HG03280 (cell line): ENCODE measurements around the gene EFL1.
A peak's percentile ranks its signal among the peaks of the same experiment; 100 is the strongest.
"Not testable (repeated sequence)": the region's sequence is repeated elsewhere in the genome, so short reads cannot be mapped to it uniquely, and the experiment has no call there.

Source experiments
- ATAC-seq: cut with Tn5 transposase; IDR thresholded peaks from one replicate; pipeline ENCODE4 v1.9.1; 2021; ENCODE audit warnings: mild to moderate bottlenecking, moderate library complexity; ENCODE audit not compliant: unreplicated experiment

The EFL1 gene

GRCh38 chr15:82204575-82204974, 58.0 kb downstream of the EFL1 start:
- not testable (repeated sequence) for ATAC-seq

GRCh38 chr15:82197733-82198594, 64.6 kb downstream of the EFL1 start:
- peak; percentile 87 for ATAC-seq

DNA sequence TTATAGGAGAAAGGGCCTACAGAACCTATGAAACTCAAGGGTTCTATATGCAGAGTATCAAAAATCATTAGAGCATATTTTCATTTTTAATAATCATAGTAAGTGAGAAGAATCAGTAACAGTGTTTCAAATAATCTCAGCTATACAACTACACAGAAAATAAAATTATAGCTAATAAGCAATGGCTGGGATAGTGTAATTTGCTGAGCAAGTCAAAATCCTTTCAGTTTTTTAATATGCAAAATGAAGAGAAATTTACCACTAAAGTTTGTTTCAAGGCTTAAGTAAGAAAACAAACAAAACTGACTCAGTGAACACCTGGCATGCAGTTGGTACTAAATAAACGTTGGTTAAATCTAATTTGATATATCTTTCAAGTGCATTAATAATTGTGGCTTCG, 66.2 kb downstream of the EFL1 start:
- no peak for ATAC-seq

DNA sequence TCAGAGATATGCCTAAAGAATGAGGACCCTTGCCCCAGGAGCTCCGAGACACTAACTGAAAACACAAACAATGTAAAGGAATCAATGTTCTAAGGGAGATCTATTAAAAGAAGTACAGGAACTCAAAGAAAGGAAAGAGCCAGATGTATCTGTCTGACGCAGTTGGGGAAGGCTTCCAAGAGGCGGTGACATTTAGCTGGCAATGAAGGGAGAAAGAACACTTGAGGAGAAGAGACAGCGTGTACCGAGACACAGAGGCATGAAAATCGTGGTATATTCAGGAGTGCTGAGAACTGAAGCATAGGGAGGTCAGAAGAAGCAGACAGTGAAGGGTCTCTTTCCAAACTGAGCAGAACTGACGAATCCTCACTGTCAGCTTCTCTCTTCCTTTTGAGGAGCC, 66.7 kb downstream of the EFL1 start:
- ATAC-seq: not testable (repeated sequence)

DNA sequence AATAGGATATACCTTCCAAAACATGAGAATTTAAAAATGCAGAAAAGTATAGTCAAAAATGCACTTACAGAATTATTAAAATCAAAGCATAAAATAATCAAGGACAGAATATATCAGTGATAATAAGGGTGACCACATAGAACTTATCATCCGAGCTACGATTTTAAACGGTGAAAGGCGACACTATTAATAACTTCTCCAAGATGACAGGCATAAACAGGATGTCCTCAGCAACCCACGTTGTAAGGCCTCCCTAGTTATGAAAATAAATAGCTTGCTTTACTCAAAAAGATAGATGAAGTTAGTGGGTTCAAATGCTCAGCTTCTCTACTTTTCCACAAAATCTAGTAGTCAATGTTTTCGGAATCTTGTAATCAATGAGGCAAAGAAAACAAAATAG, 68.0 kb downstream of the EFL1 start:
- not testable (repeated sequence) for ATAC-seq

- ATAC-seq: not testable (repeated sequence)
Observed at GRCh38 chr15:82193435-82193834, 69.1 kb downstream of the EFL1 start.

GRCh38 chr15:82192394-82192793, 70.1 kb downstream of the EFL1 start:
- ATAC-seq: not testable (repeated sequence)

GRCh38 chr15:82186719-82187406, 75.7 kb downstream of the EFL1 start:
- ATAC-seq: peak; percentile 91

- ATAC-seq: no peak
Observed at GRCh38 chr15:82186161-82186560, 76.4 kb downstream of the EFL1 start.

DNA sequence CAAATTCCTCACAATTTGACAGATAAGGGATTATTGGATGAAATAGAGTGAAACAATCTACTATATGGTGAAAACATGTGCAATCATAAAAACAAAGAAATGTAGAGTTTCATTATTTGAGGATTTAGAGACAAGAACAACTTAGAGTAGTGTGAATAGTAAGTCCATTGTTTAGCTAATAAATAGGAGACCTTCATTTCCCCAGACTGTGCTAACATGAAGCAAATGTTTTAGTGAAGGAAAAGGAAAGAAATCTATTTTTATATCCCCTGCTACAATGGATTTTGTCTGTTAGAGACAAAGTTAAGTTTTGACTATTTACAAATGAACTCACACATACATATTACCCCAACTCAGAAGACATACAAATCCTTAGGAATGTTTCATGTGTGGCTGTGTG, 77.8 kb downstream of the EFL1 start:
- no peak for ATAC-seq

DNA sequence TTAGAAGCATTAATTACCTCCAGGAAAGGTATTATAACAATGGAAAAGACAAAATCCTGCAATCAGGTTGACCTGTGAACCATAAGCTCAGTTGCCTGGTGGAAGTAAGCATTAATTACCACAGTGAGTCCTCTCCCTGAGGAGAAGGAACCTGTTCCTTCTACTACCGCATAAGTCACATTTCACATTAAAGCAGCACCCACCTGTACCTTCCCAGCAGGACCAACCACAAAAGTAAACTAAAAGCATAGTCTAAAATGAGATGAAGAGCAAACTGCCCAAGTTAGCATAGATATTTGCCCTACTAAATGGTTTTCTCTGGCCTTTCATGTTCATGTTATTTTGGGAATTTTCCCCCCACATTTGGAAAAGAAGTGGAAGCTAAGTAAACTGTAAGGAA, 78.2 kb downstream of the EFL1 start:
- ATAC-seq: no peak

DNA sequence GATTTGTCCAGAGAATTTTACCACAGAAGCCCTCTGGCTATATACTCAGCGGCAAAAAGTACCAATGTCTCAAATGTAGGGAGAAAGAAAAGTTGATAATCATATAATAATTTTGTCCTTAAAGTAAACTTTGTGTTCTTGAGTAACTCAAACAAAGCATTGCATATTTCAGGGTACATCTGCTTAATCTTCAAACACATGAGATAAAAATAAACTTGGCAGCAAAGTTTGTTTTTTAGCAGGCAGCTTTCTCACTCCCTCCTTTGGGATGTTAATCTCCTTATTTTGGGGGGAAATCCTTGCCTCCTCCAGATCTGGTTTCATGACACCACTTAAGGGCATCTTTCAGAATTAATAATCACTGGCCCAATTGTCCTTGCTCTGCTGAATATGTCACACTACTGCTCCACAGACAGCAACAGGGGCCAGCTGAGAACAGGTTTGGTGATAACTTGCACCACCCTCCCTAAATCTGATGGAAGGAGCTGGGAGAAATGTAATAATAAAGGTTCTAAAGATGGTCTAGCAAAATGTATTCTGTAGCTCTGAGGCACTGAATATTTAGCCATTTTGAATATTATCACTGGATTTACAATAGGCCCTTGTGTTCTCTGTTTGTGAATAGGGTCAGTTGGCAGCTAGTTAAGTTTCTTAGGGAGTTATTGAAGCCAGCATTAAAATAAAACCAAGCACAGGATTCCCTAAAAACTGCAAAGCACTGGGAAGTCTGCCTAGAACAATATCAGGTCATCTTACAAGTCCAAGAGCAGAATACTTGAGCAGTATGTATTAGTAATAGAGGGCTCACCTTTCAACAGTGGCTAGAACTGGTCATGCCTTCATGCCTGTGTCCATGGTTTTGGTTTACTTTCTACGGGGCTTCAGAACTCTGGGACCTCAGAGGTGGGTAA, 79.2 kb downstream of the EFL1 start:
- no peak for ATAC-seq

DNA sequence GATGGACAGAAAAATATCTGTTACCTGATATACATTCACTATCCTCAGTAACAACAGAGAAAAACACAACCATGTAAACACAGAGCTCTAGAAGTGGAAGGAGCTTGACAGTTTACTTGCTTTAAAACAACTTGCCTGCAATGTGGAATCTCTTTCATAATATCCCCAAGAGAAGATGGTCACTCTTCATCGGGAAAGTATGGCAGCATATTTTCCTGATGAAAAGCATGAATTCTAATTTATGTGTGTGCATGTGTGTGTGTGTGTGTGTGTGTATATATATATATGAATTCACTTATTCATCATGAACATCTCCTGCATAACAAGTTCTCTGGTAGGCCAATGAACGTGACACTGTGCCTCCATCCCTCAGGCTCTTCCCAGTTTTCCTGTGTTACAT, 81.2 kb downstream of the EFL1 start:
- no peak for ATAC-seq

GRCh38 chr15:82178061-82178460, 84.5 kb downstream of the EFL1 start:
- ATAC-seq: no peak

- ATAC-seq: no peak
Observed at GRCh38 chr15:82177291-82178010, 85.1 kb downstream of the EFL1 start.

GRCh38 chr15:82176542-82176941, 86.0 kb downstream of the EFL1 start:
- no peak for ATAC-seq

- ATAC-seq: no peak
Observed at GRCh38 chr15:82174471-82175235, 87.9 kb downstream of the EFL1 start.

DNA sequence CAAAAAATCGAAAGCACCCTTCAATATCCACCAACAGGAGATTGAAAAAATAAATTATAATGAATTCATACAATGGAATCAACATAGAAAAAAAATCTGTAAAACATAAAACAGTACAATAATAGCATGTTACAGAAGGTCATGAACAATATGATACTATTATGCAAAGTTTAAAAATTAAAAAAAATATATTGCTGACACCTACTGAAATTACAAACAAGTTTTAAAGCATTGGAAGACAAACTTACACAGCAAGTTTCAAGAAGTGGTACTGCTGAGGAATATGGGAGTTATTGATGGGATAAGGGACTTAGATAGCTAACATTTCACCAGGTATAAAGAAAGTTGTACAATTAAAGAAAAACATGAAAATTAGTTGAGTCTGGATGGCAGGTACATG, 89.4 kb downstream of the EFL1 start:
- ATAC-seq: no peak

DNA sequence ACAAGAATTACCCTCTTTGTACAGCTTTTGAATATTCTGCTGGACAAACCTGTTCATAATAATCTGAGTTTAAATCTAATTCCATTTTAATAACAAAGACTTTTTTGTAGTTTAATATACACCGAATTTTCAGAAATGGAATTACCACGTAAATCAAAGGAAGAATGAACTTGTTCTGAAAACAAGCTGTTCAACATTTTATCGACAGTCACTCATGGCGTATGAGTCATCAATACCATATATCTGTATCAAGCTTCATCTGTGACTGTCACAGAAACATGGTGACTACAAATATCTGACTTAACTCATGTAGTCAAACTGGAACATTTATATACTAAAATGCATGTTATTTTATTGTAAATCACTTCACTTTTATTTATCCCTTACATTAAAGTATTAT, 90.0 kb downstream of the EFL1 start:
- no peak for ATAC-seq

DNA sequence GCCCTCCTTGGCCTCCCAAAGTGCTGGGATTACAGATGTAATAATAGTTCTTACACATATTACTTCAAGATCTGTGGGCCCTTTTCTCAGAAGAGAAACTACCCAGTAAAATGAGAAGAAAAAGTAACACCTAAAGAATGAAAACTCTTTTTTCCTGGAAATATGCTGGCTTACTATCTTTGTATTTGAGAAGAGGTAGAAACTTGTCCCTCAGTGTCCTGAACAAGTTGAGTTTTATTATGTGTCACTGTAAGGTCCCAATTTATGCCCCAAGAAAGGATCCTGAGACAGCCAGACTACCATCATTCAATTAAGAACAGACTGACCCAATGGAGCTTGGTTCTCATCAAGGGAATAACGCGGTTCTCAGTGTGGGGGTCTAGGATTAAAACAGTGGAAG, 93.8 kb downstream of the EFL1 start:
- ATAC-seq: no peak
